Measurements from ENCODE around the gene PROX2. TPM values are rescaled to one million over a fixed set of nuclear protein-coding genes. Genes with fewer than 3 reads are reported as not detected.

Gene PROX2
- total and polyA plus RNA-seq, 3 donors from 2014 or later = 0.06 to 0.08 (median 0.08) TPM

GRCh38 chr14:74868739-74869138 is 7.2 kb downstream of the PROX2 start:
- 70 to 86% methylated on average over 8 of the region's 8 CpGs for WGBS, 2 donors
- Histone ChIP-seq H3K36me3 (ENCODE audit: low read depth, missing control alignments) (no peaks in the 10 kb centered on the region), H3K27me3 (no peaks in the 10 kb centered on the region), H3K4me1 (no peaks in the 10 kb centered on the region), H3K9me3 (no peaks in the 10 kb centered on the region), H3K27ac (no peak overlapping the region), H3K4me3 (no peak overlapping the region)
- TF ChIP-seq CTCF (IDR thresholded peaks at IDR 0.05) (no peak), POLR2A (IDR thresholded peaks at IDR 0.05) (no peak)
- intact Hi-C loops (cut with DNase I; ENCODE audit: low total_unique reads) = no loop called here
- DNase-seq = no peak

- Histone ChIP-seq H3K27ac (no peak overlapping the region), H3K36me3 (ENCODE audit: low read depth, missing control alignments) (no peaks in the 10 kb centered on the region), H3K9me3 (no peaks in the 10 kb centered on the region), H3K4me1 (no peaks in the 10 kb centered on the region), H3K27me3 (no peaks in the 10 kb centered on the region), H3K4me3 (no peak overlapping the region)
- TF ChIP-seq POLR2A (IDR thresholded peaks at IDR 0.05) (no peak), CTCF (IDR thresholded peaks at IDR 0.05) (no peak)
- WGBS, 2 donors = 57 to 67% methylated on average over 5 of the region's 5 CpGs
- intact Hi-C loops (cut with DNase I; ENCODE audit: low total_unique reads) = no loop called here
- DNase-seq = no peak
Observed at GRCh38 chr14:74867673-74868072, 8.3 kb downstream of the PROX2 start.

DNA sequence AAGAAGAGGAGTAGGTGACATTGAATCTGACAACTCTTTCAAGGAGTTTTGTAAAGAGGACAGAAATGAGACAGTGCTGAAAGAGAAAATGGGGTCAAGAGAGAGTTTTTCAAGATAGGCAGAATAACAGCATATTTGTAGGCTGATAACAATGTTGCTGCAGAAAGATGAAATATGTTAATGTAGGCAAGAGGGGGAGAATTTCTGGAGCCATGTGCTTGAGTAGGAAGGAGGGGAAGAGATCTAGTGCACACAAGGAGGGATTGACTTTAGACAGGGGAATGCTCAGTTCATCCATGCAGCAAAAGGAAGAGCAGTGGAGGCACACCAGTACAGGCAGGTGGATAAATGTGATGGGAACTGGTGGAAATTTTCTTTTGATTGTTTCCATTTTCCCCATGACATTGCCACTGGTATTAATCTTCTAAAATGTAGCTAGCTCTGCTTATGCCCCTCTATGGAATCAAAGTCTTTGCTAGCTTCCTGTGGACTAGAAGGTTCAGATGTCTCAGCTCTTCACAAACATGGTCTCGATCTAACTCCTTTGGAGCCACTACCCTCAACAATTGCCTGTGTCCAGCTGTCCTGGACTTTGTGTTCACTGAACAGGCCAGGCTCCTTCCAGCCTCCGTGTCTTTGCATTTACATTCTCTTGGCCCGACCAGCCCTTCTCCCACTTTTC is 9.1 kb downstream of the PROX2 start:
- H3K4me3 ChIP-seq = no peak overlapping the region
- WGBS, 2 donors = 85 to 87% methylated on average over 3 of the region's 3 CpGs
- H3K4me1 ChIP-seq = no peaks in the 10 kb centered on the region
- H3K9me3 ChIP-seq = no peaks in the 10 kb centered on the region
- no peaks in the 10 kb centered on the region for H3K27me3 ChIP-seq
- DNase-seq = no peak
- H3K27ac ChIP-seq = no peak overlapping the region
- intact Hi-C loops (cut with DNase I; ENCODE audit: low total_unique reads) = no loop called here
- no peaks in the 10 kb centered on the region for H3K36me3 ChIP-seq (ENCODE audit: low read depth, missing control alignments)
- TF ChIP-seq CTCF (IDR thresholded peaks at IDR 0.05) (no peak), POLR2A (IDR thresholded peaks at IDR 0.05) (no peak)

DNA sequence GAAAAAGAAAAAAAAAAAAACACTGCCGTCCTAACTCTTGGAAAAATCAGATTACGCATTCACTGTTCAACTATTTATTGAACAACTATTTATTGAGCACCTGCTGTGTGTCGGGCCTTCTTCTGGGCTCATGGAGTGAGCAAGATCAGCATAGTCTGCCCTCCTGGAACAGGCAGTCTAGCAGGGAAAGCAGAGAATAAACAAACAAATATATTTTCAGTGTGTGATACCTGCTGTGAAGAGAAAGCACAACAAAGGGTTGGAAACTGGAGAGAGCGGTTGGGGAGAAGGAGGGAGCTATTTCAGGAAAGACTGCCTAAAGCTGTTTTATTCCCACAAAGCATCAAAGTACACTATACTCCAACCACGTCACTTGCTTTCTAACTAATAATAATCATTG is 10.8 kb downstream of the PROX2 start:
- Histone ChIP-seq H3K4me1 (no peaks in the 10 kb centered on the region), H3K9me3 (no peaks in the 10 kb centered on the region), H3K36me3 (ENCODE audit: low read depth, missing control alignments) (no peaks in the 10 kb centered on the region), H3K27ac (no peak overlapping the region), H3K27me3 (no peaks in the 10 kb centered on the region), H3K4me3 (no peak overlapping the region)
- no peak for TF ChIP-seq CTCF (IDR thresholded peaks at IDR 0.05)
- no peak for TF ChIP-seq POLR2A (IDR thresholded peaks at IDR 0.05)
- WGBS, 2 donors = 95% methylated on average over 5 of the region's 5 CpGs
- no peak for DNase-seq
- intact Hi-C loops (cut with DNase I; ENCODE audit: low total_unique reads) = no loop called here

GRCh38 chr14:74864198-74864597 is 11.7 kb downstream of the PROX2 start:
- intact Hi-C loops (cut with DNase I; ENCODE audit: low total_unique reads) = no loop called here
- Histone ChIP-seq H3K4me1 (no peaks in the 10 kb centered on the region), H3K27ac (no peak overlapping the region), H3K36me3 (ENCODE audit: low read depth, missing control alignments) (no peaks in the 10 kb centered on the region), H3K4me3 (no peak overlapping the region), H3K27me3 (no peaks in the 10 kb centered on the region), H3K9me3 (no peaks in the 10 kb centered on the region)
- TF ChIP-seq POLR2A (IDR thresholded peaks at IDR 0.05) (no peak), CTCF (IDR thresholded peaks at IDR 0.05) (no peak)
- DNase-seq = no peak
- 90% methylated on average over 9 of the region's 9 CpGs for WGBS, 2 donors

Data from testis (tissue), 3 donors.